Measurements from ENCODE around the gene MOV10L1.

DNA sequence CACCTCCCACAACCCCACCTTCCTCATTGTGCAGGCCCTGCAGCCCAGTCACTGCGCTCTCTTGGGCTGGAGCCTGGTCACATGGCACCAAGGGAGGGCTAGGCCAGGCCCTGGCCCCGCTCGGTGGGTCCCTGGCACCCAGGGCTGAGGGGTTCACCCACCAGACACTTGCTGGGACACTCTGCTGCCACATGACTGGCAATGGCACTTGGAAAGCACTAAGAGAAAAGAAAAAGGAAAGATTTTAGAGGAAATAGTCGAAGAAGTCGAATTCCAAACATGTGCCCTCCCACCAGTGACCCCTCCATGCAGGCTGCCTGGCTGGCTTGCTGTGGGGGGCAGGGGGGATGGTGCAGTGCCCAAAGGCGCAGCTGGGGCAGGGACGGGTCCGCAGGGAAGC lies 19.4 kb upstream of the MOV10L1 start:
- no peak for TF ChIP-seq EZH2 (optimal IDR thresholded peaks at IDR 0.05; ENCODE audit: low read depth, low read length)
- TF ChIP-seq, protein P1, sequence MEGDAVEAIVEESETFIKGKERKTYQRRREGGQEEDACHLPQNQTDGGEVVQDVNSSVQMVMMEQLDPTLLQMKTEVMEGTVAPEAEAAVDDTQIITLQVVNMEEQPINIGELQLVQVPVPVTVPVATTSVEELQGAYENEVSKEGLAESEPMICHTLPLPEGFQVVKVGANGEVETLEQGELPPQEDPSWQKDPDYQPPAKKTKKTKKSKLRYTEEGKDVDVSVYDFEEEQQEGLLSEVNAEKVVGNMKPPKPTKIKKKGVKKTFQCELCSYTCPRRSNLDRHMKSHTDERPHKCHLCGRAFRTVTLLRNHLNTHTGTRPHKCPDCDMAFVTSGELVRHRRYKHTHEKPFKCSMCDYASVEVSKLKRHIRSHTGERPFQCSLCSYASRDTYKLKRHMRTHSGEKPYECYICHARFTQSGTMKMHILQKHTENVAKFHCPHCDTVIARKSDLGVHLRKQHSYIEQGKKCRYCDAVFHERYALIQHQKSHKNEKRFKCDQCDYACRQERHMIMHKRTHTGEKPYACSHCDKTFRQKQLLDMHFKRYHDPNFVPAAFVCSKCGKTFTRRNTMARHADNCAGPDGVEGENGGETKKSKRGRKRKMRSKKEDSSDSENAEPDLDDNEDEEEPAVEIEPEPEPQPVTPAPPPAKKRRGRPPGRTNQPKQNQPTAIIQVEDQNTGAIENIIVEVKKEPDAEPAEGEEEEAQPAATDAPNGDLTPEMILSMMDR (IDR thresholded peaks at IDR 0.05; ENCODE audit: low read length): no peak

Data from MM.1S (cell line).